Prostate gland (tissue), 2 donors: ENCODE results near the gene APOO. TPM values are rescaled to one million over a fixed set of nuclear protein-coding genes. Genes with fewer than 3 reads are reported as not detected.
"Not testable (repeated sequence)": the region's sequence is repeated elsewhere in the genome, so short reads cannot be mapped to it uniquely, and the experiment has no call there.

Experiments
- DNase-seq: peaks from one replicate; pipeline ENCODE4 v3.0.0-alpha.2; 2019; ENCODE audit warnings: low spot score
- H3K27ac ChIP-seq, 2 donors: fragments of 200-600 bp; sonication (generic); 2 replicates each; pipeline ENCODE4 v1.5.1; 2017 to 2019
- H3K27me3 ChIP-seq: fragments of 200-600 bp; sonication (generic); replicated peaks from 2 replicates; pipeline ENCODE4 v1.5.1; 2019; ENCODE audit not compliant: insufficient read depth
- H3K36me3 ChIP-seq, 2 donors: fragments of 200-600 bp; sonication (generic); 1 replicate in 1 of 2; 2 replicates in 1 of 2; pipeline versions ENCODE4 v1.5.1 to v1.8.1; 2017 to 2019
- H3K4me1 ChIP-seq: fragments of 200-600 bp; sonication (generic); replicated peaks from 2 replicates; pipeline ENCODE4 v1.5.1; 2019
- H3K4me3 ChIP-seq, 2 donors: fragments of 200-600 bp; sonication (generic); 2 replicates each; pipeline ENCODE4 v1.5.1; 2017 to 2019
- H3K9me3 ChIP-seq: fragments of 200-600 bp; sonication (generic); 2 replicates; pipeline ENCODE4 v1.5.1; 2017
- POLR2A ChIP-seq: fragments of 450-650 bp; IDR thresholded peaks from one replicate; pipeline ENCODE4 v1.6.1; 2016; ENCODE audit warnings: antibody characterized with exemption, mild to moderate bottlenecking
- POLR2AphosphoS5 ChIP-seq: sonication (generic); formaldehyde crosslinking; IDR thresholded peaks from one replicate; pipeline ENCODE4 v1.6.1; 2017; ENCODE audit warnings: antibody characterized with exemption
- WGBS: methylation state at CpG from one replicate; pipeline ENCODE4 v1.1.5; 2018; 5-methylcytosine and 5-hydroxymethylcytosine counted together
- intact Hi-C: fragments of 100-400 bp; cut with DNase I; formaldehyde crosslinking; loops from one replicate; pipeline ENCODE4 v1.14.2; 2022
- total RNA-seq, 2 donors: library from RNA; depleted of rRNA; stranded (reverse); fragments of >200 nt; gene quantifications; one replicate each; pipeline ENCODE4 v1.1.0, GENCODE V29; 2016
- TF ChIP-seq, protein P1 (sequence below), 4 experiments: fragments of 200-600 bp in 2 of 4; fragments of 450-650 bp in 2 of 4; sonication (generic) in 2 of 4; IDR thresholded peaks; 1 replicate in 3 of 4; 2 replicates in 1 of 4; pipeline ENCODE4 v1.5.1; 2016 to 2019; ENCODE audit warnings: antibody characterized with exemption in 4 of 4, mild to moderate bottlenecking in 2 of 4, moderate library complexity in 2 of 4

The APOO gene
- total RNA-seq, 2 donors from 2014 or later = 12.3 to 17.3 TPM

DNA sequence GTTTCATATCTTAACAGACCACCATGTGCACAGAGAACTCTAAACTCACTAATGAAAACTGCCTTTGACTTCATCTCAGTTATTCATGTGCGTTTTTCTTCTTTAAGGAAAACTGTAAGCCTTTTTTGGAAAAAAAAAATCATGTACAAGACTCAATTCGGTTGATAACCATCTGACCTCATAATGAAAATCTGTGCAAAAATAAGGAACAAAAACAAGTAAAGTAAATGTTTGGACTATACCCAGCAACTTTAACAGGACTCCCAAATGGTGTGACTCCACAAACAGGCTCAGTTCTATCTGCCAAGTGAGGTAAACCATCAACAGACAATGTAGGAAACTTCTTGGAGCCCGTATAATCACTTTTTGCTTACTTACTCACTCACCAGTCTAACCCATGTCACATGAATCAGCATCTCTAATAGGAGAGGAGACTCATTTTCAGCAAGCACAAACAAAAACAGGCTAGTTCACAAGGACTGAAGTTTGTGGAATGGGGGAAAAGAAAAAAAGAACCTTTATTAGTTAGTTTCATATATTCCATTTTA is 9.3 kb downstream of the APOO start:
- intact Hi-C loops = no loop called here
- TF ChIP-seq, protein P1, sequence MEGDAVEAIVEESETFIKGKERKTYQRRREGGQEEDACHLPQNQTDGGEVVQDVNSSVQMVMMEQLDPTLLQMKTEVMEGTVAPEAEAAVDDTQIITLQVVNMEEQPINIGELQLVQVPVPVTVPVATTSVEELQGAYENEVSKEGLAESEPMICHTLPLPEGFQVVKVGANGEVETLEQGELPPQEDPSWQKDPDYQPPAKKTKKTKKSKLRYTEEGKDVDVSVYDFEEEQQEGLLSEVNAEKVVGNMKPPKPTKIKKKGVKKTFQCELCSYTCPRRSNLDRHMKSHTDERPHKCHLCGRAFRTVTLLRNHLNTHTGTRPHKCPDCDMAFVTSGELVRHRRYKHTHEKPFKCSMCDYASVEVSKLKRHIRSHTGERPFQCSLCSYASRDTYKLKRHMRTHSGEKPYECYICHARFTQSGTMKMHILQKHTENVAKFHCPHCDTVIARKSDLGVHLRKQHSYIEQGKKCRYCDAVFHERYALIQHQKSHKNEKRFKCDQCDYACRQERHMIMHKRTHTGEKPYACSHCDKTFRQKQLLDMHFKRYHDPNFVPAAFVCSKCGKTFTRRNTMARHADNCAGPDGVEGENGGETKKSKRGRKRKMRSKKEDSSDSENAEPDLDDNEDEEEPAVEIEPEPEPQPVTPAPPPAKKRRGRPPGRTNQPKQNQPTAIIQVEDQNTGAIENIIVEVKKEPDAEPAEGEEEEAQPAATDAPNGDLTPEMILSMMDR (IDR thresholded peaks at IDR 0.05) = no peak
- TF ChIP-seq POLR2AphosphoS5 = no peak
- whole genome bisulfite sequencing = 45% methylated on average over 3 of the region's 3 CpGs
- Histone ChIP-seq H3K4me1 (no peaks in the 10 kb centered on the region), H3K27me3 (no peaks in the 10 kb centered on the region), H3K36me3 (no peaks in the 10 kb centered on the region), H3K9me3 (no peaks in the 10 kb centered on the region), H3K4me3 (no peak overlapping the region), H3K27ac (no peak overlapping the region)
- no peak for DNase-seq

DNA sequence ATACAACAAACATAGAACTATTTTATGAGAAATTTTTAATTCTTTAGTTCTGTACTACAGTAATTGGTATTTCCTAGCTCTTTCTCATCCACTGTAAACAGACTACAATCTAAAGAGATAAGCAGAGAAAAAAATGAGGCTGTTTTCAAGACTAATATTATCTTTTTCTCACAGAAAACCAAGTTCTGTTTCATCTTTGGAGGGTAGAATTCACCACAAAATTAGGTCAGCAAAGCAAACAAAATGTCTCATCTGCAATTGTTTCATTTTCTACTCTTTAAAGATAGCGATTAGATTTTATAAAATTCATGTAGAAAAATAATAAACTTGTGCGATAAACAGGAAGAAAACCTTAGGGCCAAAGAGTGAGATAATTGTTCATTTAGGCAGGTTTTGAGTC is 10.8 kb downstream of the APOO start:
- TF ChIP-seq, protein P1 (IDR thresholded peaks at IDR 0.05) = no peak
- TF ChIP-seq POLR2A (no peak), POLR2AphosphoS5 (no peak)
- WGBS = 31% methylated on average over 2 of the region's 2 CpGs
- H3K4me3 ChIP-seq = no peak overlapping the region

DNA sequence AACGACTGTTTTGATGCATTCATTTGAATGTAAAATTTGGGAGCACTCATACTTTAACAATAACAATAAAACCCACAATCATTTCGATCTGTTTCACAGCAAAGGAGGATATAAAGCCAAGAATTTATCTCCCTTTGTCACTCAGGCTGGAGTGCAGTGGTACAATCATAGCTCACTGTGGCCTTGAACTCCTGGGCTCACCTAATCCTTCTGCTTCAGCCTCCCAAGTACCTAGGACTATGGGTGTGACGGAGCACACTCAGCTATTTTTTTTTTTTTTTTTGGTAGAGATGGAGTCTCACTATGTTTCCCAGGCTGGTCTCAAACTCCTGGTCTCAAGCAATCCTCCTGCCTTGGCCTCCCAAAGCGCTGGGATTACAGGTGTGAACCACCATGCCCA is 11.2 kb downstream of the APOO start:
- H3K27ac ChIP-seq, H3K27me3 ChIP-seq, H3K4me1 ChIP-seq, DNase-seq, H3K4me3 ChIP-seq, intact Hi-C loops, H3K36me3 ChIP-seq, H3K9me3 ChIP-seq: not testable (repeated sequence)
- 69% methylated on average over 4 of the region's 4 CpGs for WGBS

More for the DNA sequence above, 10.8 kb downstream of the APOO start:
- DNase-seq = no peak
- no peak overlapping the region for H3K27ac ChIP-seq
- intact Hi-C loops = no loop called here
- H3K36me3 ChIP-seq = no peaks in the 10 kb centered on the region
- no peaks in the 10 kb centered on the region for H3K27me3 ChIP-seq
- no peaks in the 10 kb centered on the region for H3K9me3 ChIP-seq
- no peaks in the 10 kb centered on the region for H3K4me1 ChIP-seq

DNA sequence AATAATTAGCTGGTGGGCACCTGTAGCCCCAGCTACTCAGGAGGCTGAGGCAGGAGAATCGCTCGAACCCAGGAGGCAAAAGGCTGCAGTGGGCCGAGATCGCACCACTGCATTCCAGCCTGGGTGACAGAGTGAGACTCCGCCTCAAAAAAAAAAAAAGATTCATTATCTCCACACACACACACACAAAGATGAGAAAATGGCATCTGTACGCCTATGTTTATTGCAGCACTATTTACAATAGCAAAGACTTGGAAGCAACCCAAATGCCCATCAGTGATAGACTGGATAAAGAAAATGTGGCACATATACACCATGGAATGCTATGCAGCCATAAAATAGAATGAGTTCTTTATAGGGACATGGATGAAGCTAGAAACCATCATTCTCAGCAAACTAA is 12.7 kb downstream of the APOO start:
- intact Hi-C loops = not testable (repeated sequence)

DNA sequence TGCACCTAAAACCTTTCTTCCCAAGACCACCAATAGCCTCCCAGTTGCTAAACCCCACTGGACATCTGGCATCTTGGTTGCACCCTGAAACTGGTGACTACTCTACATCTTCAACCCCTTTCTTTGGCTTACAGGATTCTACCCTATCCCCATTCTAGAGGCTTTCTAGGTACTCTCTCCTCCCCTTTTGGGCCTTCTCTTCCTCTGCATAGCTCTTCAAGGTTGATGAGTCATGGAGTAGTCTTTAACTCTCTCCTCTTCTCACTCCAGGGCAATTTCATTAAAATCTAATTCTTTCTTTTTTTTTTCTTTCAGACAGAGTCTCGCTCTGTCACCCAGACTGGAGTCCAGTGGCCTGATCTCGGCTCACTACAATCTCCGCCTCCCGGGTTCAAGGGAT is 16.8 kb downstream of the APOO start:
- H3K4me3 ChIP-seq = no peak overlapping the region
- H3K36me3 ChIP-seq = no peaks in the 10 kb centered on the region
- H3K9me3 ChIP-seq = no peaks in the 10 kb centered on the region
- DNase-seq = no peak
- TF ChIP-seq POLR2A = no peak
- TF ChIP-seq, protein P1 (IDR thresholded peaks at IDR 0.05) = no peak
- TF ChIP-seq POLR2AphosphoS5 = no peak
- peak overlapping the region in 1 of 2 donors; percentile 75 for H3K27ac ChIP-seq
- H3K4me1 ChIP-seq = no peaks in the 10 kb centered on the region
- intact Hi-C loops = no loop called here
- H3K27me3 ChIP-seq = no peaks in the 10 kb centered on the region
- 100% methylated on average over 4 of the region's 4 CpGs for WGBS

More for the DNA sequence above, 12.7 kb downstream of the APOO start:
- H3K9me3 ChIP-seq, H3K36me3 ChIP-seq, H3K4me3 ChIP-seq, H3K4me1 ChIP-seq, H3K27me3 ChIP-seq, DNase-seq, H3K27ac ChIP-seq: not testable (repeated sequence)
- 89% methylated on average over 6 of the region's 6 CpGs for WGBS

DNA sequence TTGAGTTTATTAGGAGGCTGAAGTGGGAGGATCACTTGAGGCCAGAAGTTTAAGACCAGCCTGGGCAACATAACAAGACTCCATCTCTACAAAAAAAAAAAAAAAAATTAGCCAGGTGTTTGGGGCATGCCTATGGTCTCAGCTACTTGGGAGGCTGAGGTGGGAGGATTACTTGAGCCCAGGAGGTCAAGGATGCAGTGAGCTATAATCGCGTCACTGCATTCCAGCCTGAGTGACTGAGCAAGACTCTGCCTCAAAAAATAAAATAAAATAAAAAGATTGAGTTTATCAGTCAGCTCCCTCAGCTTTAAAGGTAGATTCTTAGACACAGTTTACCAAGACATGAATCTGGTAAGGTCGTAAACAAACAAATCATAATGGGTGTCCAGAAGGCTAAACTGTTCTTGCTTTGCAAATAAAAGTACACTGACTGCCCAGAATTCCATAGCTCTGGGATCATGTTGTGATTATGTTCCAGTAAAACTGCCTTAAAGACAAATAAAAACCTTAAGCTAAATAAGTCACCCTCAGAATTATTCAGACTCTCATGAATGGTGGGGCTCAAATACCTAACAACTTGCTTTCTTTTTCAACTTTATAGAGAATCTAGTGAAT is 18.7 kb downstream of the APOO start:
- Histone ChIP-seq H3K27me3 (no peaks in the 10 kb centered on the region), H3K9me3 (no peaks in the 10 kb centered on the region), H3K4me3 (no peak overlapping the region), H3K27ac (peak overlapping the region; percentile 62 to 75), H3K36me3 (no peaks in the 10 kb centered on the region), H3K4me1 (no peaks in the 10 kb centered on the region)
- TF ChIP-seq POLR2AphosphoS5 = peak; percentile 45
- TF ChIP-seq, protein P1 (IDR thresholded peaks at IDR 0.05) = no peak
- no peak for TF ChIP-seq POLR2A
- WGBS = 50% methylated on average over 3 of the region's 3 CpGs
- intact Hi-C loops = no loop called here
- peak; percentile 12 for DNase-seq
